ENCODE results near the gene CELF2.

The CELF2 gene

DNA sequence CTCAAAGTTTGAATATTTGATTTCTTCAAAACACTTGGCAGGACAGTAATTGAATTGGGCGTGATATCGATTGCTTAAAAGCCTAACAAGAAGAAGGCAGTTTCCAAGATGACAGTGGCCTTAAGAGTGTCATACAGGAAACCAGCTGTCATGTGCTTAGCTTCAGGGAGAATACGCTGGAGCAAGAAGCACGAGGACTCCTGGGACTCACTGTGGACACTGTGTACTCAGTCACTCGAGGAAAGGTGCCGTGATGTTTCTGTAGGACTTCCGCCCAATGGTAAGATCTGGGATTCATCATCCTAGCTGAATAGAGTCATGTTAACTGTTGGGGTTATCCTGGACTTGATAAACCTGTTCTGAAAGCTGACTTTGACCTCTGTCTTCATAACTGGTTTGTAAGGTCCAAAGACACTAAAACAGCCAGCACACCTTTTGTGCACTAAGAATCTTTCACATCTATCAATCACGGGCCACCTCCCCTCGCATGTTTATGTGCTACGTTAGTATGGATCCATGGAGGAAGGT lies 113.5 kb downstream of the CELF2 start:
- DNase-seq (ENCODE audit: low read depth, low spot score): no peak

GRCh38 chr10:11134411-11134810 lies 116.7 kb downstream of the CELF2 start:
- no peak for DNase-seq (ENCODE audit: low read depth, low spot score)

DNA sequence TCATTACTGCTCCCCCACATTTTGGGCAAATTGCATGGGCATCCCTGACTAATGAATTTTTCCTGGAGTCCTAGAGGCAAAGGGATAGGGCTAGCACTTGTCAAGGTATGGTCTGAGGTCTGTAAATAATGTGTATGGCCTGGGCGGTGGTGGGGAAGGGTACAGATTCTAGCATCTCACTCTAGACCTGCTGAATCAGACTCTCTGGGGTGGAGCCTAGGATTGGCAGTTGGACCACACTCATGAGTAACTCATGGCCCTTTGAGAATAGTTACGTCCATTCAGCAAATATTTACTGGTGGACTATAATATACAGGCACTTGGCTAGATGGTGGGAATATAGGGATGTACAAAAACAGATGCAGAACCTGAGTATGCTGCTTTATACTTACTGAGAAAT lies 118.0 kb downstream of the CELF2 start:
- no peak for DNase-seq (ENCODE audit: low read depth, low spot score)

DNA sequence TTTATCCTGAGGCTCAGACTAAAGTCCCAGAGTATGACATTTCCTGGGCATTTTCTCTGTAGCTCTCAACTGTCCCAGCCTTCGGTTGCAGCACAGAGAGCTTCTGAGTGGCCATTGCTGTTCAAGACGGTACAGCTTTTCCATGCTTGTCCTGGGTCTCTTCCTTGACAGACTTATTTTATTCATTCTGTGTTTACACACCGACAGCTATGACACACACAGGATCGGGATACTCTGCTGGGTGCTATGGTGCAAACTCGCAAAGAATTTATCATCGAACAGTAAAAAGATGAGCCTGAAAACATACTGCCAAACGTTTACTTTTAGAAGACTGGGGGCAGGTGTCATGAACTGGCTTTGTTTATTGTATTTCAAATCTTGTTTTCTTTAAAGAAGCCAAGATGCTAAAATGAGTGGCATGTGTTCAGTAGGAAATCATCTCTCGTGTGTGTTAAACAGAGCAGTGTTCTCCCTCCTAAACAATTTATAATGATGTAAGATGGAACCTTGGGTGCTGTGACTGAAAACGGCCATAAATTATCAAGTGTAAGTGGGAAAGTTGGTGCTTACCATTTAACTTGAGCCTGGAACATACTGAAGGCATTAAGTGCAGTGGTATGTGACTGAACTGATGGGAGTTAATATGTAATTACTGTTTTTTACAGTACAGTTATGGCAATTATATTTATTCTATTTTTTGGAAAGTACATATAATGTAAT lies 120.8 kb downstream of the CELF2 start:
- no peak for DNase-seq (ENCODE audit: low read depth, low spot score)

- DNase-seq (ENCODE audit: low read depth, low spot score): no peak
These were observed 123.3 kb downstream of the CELF2 start for GRCh38 chr10:11140963-11141362.

GRCh38 chr10:11141571-11142091 lies 124.0 kb downstream of the CELF2 start:
- no peak for DNase-seq (ENCODE audit: low read depth, low spot score)

DNA sequence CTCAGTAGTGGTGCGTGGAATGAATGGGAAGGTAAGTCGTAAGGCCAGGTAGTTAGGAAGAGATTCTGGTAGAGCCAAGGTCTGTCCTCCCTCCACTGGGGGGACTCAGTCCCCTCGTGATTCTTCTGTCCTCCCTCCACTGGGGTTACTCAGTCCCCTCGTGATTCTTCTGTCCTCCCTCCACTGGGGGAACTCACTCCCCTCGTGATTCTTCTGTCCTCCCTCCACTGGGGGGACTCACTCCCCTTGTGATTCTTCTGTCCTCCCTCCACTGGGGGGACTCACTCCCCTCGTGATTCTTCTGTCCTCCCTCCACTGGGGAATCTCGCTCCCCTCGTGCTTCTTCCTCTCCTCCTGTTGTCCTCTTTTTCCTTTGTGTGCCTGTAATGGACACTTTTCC lies 125.1 kb downstream of the CELF2 start:
- DNase-seq (ENCODE audit: low read depth, low spot score): no peak

DNA sequence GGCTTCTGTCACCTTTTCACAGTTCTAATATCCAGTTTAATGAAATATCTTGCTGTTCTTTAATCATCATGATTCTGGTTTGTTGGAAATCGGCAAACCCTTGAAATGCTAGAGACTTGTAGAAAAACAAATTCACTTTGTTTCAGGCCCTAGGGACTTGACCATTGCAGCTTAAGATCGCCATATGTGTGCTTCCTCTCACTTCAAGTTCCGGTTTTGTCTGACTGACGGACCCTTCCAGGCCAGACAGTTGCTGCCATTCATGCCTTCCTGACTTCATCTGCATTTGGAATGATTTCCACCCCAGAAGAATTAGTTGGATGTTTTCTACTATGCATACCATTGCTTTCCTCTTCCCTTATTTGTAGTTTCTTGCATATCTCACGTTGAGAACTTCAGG lies 125.6 kb downstream of the CELF2 start:
- DNase-seq (ENCODE audit: low read depth, low spot score): no peak

DNA sequence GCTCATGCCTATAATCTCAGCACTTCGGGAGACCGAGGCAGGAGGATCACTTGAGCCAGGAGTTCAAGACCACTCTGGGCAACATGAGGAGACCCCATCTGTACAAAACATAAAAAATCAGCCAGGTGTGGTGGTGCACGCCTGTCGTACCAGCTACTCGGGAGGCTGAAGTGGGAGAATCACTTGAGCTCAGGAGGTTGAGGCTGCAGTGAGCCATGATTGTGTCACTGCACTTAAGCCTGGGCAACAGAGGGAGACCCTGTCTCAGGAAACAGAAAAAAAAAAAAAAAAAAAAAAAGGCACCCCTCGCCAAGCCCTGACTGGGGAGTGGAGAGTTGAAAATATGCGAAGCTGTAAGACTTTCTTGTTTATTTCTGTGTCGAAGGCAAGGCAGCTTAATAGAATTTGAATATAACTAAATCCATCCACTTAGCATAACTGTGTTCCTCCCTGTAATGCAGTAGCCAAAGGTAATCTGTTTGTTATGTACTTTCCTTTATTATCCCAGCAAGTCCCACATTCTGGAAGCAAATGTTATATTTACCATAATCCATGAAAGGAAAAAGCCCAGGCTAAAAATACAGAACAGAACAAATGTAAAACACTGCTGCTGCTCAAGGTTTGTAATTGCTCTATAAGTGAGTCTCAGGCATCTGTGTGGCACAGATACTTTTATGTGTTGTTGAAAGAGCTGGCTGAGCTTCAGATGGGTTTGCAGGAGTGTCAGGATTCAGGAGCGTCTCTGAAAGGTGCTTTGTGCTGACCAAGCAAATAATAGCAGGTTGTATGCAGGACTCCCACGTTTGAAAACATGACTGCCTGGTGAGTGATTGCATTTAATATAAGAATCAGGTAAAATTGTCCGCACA lies 127.2 kb downstream of the CELF2 start:
- DNase-seq (ENCODE audit: low read depth, low spot score): no peak

- no peak for DNase-seq (ENCODE audit: low read depth, low spot score)
These were observed 127.8 kb downstream of the CELF2 start for GRCh38 chr10:11145495-11145855.

DNA sequence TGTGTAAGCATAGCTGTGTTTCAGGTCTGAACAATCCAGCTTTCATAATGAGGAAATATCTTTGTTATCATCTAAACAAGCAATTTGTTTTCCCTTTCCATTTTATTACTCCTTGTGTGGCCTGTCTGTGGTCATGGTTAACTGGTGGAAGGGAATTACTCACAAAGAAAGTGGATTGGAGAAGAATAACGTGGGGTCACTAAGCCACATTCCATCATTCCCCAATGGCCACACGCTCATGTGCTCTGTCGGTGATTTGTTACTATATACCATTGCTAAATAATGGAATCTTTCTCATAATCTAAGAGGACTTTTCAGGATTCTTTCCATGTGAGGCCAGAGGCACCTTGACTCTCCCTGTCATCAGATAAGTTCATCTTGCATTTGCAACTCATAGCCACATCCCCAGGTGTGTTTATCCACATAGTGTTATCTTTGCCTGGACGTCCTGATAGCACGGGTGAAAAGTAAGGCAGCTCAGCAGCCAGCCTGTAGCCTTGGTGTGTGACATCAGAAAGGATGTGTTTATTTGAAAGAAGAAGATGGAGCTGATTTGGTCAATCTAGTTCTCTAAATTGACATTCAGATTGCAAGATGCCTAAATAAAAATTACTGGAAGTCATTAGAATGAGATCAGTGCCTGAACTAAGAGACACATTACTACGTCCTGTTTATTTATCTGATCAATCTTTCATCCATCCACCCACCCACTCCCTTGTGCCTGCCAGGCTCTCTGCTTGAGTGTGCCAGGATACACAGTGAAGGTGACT lies 128.9 kb downstream of the CELF2 start:
- DNase-seq (ENCODE audit: low read depth, low spot score): no peak

DNA sequence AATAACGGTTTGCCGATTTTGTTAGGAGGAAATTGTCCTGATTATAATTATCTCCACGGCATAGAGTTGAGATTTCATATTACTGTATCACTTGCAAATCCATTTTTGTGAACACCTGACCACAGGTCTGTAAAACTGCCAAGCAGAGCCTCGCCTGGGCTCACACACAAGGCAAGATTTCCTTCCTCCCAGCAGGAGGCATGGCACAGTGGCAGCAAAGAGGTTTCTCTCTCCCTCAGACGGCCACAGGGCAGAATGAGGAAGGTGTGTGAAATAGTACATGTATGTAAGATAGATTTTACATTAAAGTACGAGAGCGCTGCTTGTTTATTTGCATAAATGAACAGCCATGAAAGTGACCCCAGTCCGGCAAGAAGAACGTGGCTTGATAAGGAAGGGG lies 130.1 kb downstream of the CELF2 start:
- no peak for DNase-seq (ENCODE audit: low read depth, low spot score)

GRCh38 chr10:11148142-11149028 lies 130.7 kb downstream of the CELF2 start:
- no peak for DNase-seq (ENCODE audit: low read depth, low spot score)

DNA sequence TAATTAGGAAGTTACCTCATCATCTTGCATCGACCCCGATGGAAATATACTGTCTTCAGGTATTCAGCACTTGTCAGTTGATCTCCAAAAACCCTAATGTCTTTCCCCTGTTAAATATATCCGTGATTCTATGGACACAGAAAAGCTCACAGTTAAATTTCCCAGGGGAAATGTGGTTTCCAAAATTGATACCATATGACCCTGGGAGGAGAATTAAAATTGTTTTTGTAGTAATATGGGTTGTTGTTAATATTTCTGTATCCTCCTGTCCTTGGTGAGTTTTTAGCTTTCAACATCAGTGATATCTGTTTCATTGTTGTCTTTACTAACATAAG lies 132.1 kb downstream of the CELF2 start:
- no peak for DNase-seq (ENCODE audit: low read depth, low spot score)

DNA sequence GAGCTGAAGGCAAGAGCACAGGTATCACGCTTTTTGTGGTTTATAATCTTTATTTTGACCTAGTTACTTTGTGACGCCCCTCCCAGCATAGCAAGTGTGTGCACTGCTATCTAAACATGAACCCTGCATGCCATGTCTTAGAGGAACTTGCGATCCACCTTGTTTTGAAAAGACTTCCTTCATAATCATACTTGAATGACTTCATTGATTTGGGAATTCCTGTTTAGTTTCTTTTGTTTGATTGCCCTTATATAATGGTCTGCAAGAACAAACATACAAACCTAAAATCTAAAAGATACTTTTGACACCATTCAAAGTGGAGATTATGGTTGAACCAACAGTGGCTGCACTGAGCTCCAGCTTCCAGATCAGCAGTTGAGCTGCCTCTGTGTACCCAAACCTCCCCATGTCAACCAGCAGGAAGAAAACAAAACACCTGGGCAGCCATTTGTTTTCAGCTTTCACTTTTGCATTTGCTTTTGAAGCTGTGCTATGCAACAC lies 132.6 kb downstream of the CELF2 start:
- DNase-seq (ENCODE audit: low read depth, low spot score): no peak

GRCh38 chr10:11150879-11151415 lies 133.3 kb downstream of the CELF2 start:
- DNase-seq (ENCODE audit: low read depth, low spot score): no peak

DNA sequence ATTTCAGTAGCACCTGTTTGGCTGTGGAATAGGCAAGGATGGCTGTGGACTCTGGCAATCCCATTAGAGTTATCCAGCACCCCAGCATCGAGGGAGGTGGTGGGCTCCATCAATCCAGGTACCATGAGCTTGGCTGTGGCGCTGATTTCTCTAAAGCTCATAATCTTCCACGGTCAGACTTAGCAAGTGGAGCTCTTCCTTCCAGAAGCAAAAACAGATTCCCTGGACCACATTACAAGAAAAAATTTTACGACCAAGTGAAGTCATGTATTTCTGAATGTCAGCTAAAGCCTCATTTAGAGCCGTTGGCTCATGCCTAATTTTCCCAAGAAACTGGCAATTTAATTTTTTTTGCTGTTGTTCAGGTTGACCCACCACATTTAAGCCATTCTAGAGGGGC lies 135.1 kb downstream of the CELF2 start:
- no peak for DNase-seq (ENCODE audit: low read depth, low spot score)

DNA sequence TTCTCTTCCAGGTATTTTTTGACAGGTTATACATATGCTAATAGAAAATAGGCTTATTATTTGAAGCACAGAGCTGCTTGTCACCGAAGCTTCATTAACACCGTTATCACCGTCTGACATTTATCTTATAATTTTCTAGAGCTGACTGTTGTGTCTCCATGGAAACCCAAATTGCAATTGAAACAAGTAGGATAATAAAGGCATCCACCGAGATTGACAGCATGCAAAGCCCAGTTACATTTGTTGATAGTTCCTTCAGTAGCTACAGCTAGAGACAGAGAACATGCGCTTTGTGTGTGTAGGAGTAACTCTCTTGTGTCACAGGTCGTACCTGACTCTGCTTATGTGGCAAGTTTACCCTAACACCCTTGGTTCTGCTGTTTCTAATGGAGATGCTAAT lies 135.6 kb downstream of the CELF2 start:
- DNase-seq (ENCODE audit: low read depth, low spot score): no peak

- DNase-seq (ENCODE audit: low read depth, low spot score): no peak
These were observed 136.1 kb downstream of the CELF2 start for GRCh38 chr10:11153766-11154165.

- no peak for DNase-seq (ENCODE audit: low read depth, low spot score)
These were observed 136.7 kb downstream of the CELF2 start for GRCh38 chr10:11154333-11154732.

Data from brain pericyte (primary cell).